ENCODE measurements around the gene PAM. TPM values are rescaled to one million over a fixed set of nuclear protein-coding genes. Genes with fewer than 3 reads are reported as not detected.

The PAM gene
- total RNA-seq, 1 experiment from 2014 or later, result 257 TPM

- H2AFZ ChIP-seq (ENCODE audit: low read depth, low read length, poor library complexity, severe bottlenecking), result no peak overlapping the region
- ChIA-PET RAD21 (ENCODE audit: low non-redundant PET in 1 of 2, low total read pairs in 2 of 2, uncharacterized antibody in 2 of 2, unreplicated experiment in 2 of 2) (no interaction called here), POLR2A (no interaction called here), CTCF (no interaction called here)
- no peak overlapping the region for H3K27ac ChIP-seq (ENCODE audit: low read depth, low read length)
- H3K9ac ChIP-seq (ENCODE audit: low read length), result no peak overlapping the region
- 0 out of 4 replicates have a peak, but pooled peaks cover 0 to 4% of the 10 kb centered on the region in 2 experiments for H3K36me3 ChIP-seq (ENCODE audit: control insufficient read depth in 1 of 2, insufficient read depth in 2 of 2, low read length in 2 of 2)
- no peaks in the 10 kb centered on the region for H3K27me3 ChIP-seq (ENCODE audit: insufficient read depth, low read length)
- H3K4me2 ChIP-seq (ENCODE audit: low read length), result no peak overlapping the region
- ATAC-seq (no peak), DNase-seq (ENCODE audit: low read depth, low spot score) (no peak)
- TF ChIP-seq CEBPB (IDR thresholded peaks at IDR 0.05; ENCODE audit: low read depth) (no peak), POLR2AphosphoS5 (IDR thresholded peaks at IDR 0.05; ENCODE audit: low read depth, low read length) (no peak), SIN3A (IDR thresholded peaks at IDR 0.05; ENCODE audit: low read depth) (no peak), POLR2A (IDR thresholded peaks at IDR 0.05; ENCODE audit: borderline replicate concordance, extremely low read depth, insufficient read depth, insufficient read length) (no peak), JUND (IDR thresholded peaks at IDR 0.05) (no peak), EZH2phosphoT487 (IDR thresholded peaks at IDR 0.05; ENCODE audit: borderline replicate concordance) (no peak), ATF3 (IDR thresholded peaks at IDR 0.05) (no peak), YY1 (IDR thresholded peaks at IDR 0.05; ENCODE audit: extremely low read depth, insufficient replicate concordance, low read depth, low read length) (no peak), ZBTB33 (IDR thresholded peaks at IDR 0.05; ENCODE audit: extremely low read depth, insufficient replicate concordance, low read length) (no peak), ZNF274 (IDR thresholded peaks at IDR 0.05; ENCODE audit: low read depth, low read length) (no peak), EZH2 (IDR thresholded peaks at IDR 0.05) (no peak), SP1 (IDR thresholded peaks at IDR 0.05; ENCODE audit: low read depth) (no peak), TCF7L2 (IDR thresholded peaks at IDR 0.05; ENCODE audit: borderline replicate concordance, extremely low read depth, insufficient read depth, insufficient read length) (no peak)
- no peak overlapping the region for H3K4me3 ChIP-seq (replicated peaks in 1 of 2; ENCODE audit: low read depth in 1 of 2, low read length in 2 of 2)
- H3K9me2 ChIP-seq (ENCODE audit: insufficient read depth), result no peaks in the 10 kb centered on the region
- H3K9me3 ChIP-seq (ENCODE audit: control insufficient read depth in 1 of 2, insufficient read depth in 1 of 2, low read depth in 1 of 2, low read length in 2 of 2), result no peaks in the 10 kb centered on the region
- no TSS peak for BruUV-seq (replicated peaks)
- H4K20me1 ChIP-seq (ENCODE audit: insufficient read depth), result no peaks in the 10 kb centered on the region
- no peaks in the 10 kb centered on the region for H3K79me2 ChIP-seq (ENCODE audit: insufficient read depth, low read length)
- intact Hi-C loops (cut with micrococcal nuclease), result no loop called here
- H3K4me1 ChIP-seq (ENCODE audit: control insufficient read depth in 1 of 2, insufficient read depth in 2 of 2, low read length in 2 of 2), result no peaks in the 10 kb centered on the region
Observed at GRCh38 chr5:102845041-102845440, 89.9 kb downstream of the PAM start.
